Neuronal stem cell (in vitro differentiated cells): ENCODE measurements around the gene UBE3B.

Source experiments
- DNase-seq: peaks from one replicate; pipeline ENCODE4 v3.0.0-alpha.2; 2013; ENCODE audit warnings: low spot score
- H2AFZ ChIP-seq: one replicate; pipeline ENCODE4 v1.6.1; 2013; ENCODE audit warnings: mild to moderate bottlenecking, low read length, inconsistent platforms
- H2AK5ac ChIP-seq: 2 replicates; pipeline ENCODE4 v1.6.1; 2013; ENCODE audit warnings: low read depth, mild to moderate bottlenecking, inconsistent platforms, low read length, moderate library complexity, mixed read lengths
- H2BK120ac ChIP-seq: 2 replicates; pipeline ENCODE4 v1.6.1; 2013; ENCODE audit warnings: low read depth, mild to moderate bottlenecking, inconsistent platforms, low read length, moderate library complexity, mixed read lengths
- H2BK12ac ChIP-seq: one replicate; pipeline ENCODE4 v1.6.1; 2013; ENCODE audit warnings: low read length, inconsistent platforms
- H2BK15ac ChIP-seq: 2 replicates; pipeline ENCODE4 v1.6.1; 2013; ENCODE audit warnings: mild to moderate bottlenecking, low read length, inconsistent platforms, mixed read lengths
- H2BK5ac ChIP-seq: one replicate; pipeline ENCODE4 v1.6.1; 2013; ENCODE audit warnings: inconsistent platforms, mild to moderate bottlenecking, low read length, moderate library complexity
- H3K14ac ChIP-seq: one replicate; pipeline ENCODE4 v1.6.1; 2013; ENCODE audit warnings: low read length, inconsistent platforms
- H3K18ac ChIP-seq: 2 replicates; pipeline ENCODE4 v1.6.1; 2013; ENCODE audit warnings: low read length, inconsistent platforms
- H3K23ac ChIP-seq: 2 replicates; pipeline ENCODE4 v1.6.1; 2013; ENCODE audit warnings: low read depth, mild to moderate bottlenecking, mixed read lengths, low read length, inconsistent platforms; ENCODE audit not compliant: poor library complexity
- H3K27ac ChIP-seq: replicated peaks from 3 replicates; pipeline ENCODE4 v1.5.1; 2013; ENCODE audit warnings: low read length, inconsistent platforms
- H3K27me3 ChIP-seq, 3 experiments: 2 replicates each; pipeline ENCODE4 v1.6.1; 2013; ENCODE audit warnings: low read length in 3 of 3, mild to moderate bottlenecking in 2 of 3, inconsistent platforms in 1 of 3, low read depth in 1 of 3, mixed read lengths in 1 of 3, moderate library complexity in 1 of 3; ENCODE audit not compliant: control insufficient read depth in 3 of 3, insufficient read depth in 3 of 3
- H3K36me3 ChIP-seq, 2 donors: replicated peaks in 1 of 2; 2 replicates each; pipeline ENCODE4 v1.6.1; 2013; ENCODE audit warnings: low read length in 2 of 2; ENCODE audit not compliant: control insufficient read depth in 2 of 2, insufficient read depth in 2 of 2
- H3K4ac ChIP-seq: 2 replicates; pipeline ENCODE4 v1.6.1; 2013; ENCODE audit warnings: inconsistent platforms, mild to moderate bottlenecking, low read length, moderate library complexity
- H3K4me1 ChIP-seq, 2 donors: 1 replicate in 1 of 2; 2 replicates in 1 of 2; pipeline ENCODE4 v1.6.1; 2013; ENCODE audit warnings: low read length in 2 of 2, low read depth in 1 of 2; ENCODE audit not compliant: control insufficient read depth in 2 of 2, insufficient read depth in 1 of 2
- H3K4me2 ChIP-seq: one replicate; pipeline ENCODE4 v1.6.1; 2013; ENCODE audit warnings: mild to moderate bottlenecking, low read length, inconsistent platforms; ENCODE audit not compliant: insufficient read depth, poor library complexity, severe bottlenecking
- H3K4me3 ChIP-seq, 2 donors: 2 replicates each; pipeline ENCODE4 v1.5.1; 2013; ENCODE audit warnings: low read length in 2 of 2, mild to moderate bottlenecking in 2 of 2, inconsistent platforms in 1 of 2, moderate library complexity in 1 of 2
- H3K79me1 ChIP-seq: one replicate; pipeline ENCODE4 v1.6.1; 2013; ENCODE audit warnings: low read depth, mild to moderate bottlenecking, inconsistent platforms, low read length, moderate library complexity
- H3K9ac ChIP-seq: one replicate; pipeline ENCODE4 v1.6.1; 2013; ENCODE audit warnings: mild to moderate bottlenecking, low read depth, low read length, inconsistent platforms; ENCODE audit not compliant: poor library complexity
- H3K9me3 ChIP-seq, 2 donors: replicated peaks in 1 of 2; 2 replicates each; pipeline versions ENCODE3 to v1.6.1; 2013; ENCODE audit warnings: low read length in 2 of 2, mild to moderate bottlenecking in 2 of 2, inconsistent platforms in 1 of 2, low read depth in 1 of 2, mixed read lengths in 1 of 2, moderate library complexity in 1 of 2; ENCODE audit not compliant: control insufficient read depth in 2 of 2, insufficient read depth in 1 of 2
- H4K8ac ChIP-seq: one replicate; pipeline ENCODE4 v1.6.1; 2013; ENCODE audit warnings: low read depth, mild to moderate bottlenecking, inconsistent platforms, low read length, moderate library complexity
- H4K91ac ChIP-seq: one replicate; pipeline ENCODE4 v1.6.1; 2013; ENCODE audit warnings: low read length, low read depth, mild to moderate bottlenecking, inconsistent platforms; ENCODE audit not compliant: poor library complexity
- WGBS, 2 donors: extraction: QIAGEN DNeasy Blood & Tissue Kit; methylation state at CpG; one replicate each; pipeline ENCODE4 v1.1.7; 2013; ENCODE audit warnings: missing lambda C conversion rate in 2 of 2, mixed read lengths in 1 of 2; ENCODE audit not compliant: insufficient read length in 2 of 2, insufficient replicate concordance in 1 of 2; ENCODE audit errors: extremely low coverage in 2 of 2; 5-methylcytosine and 5-hydroxymethylcytosine counted together

The UBE3B gene

DNA sequence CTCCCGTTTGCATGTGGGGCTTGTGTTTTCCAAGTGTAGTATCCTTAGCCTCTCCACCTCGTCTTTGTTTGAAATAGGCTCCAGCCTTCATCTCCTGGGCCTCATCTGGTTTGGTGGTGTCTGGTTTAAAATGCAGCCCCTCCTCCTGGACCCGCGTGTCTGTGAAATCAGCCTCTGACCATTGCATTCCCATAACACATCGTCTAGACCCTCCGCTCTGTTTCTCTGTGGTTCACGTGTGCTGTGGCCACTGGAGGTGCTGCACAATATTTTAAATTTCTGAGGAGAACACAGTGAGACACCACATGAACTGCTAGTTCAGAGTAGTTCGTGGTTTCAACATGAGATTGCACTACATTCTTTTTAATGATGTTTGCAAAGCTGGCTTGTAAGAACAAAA is 35.6 kb downstream of the UBE3B start:
- Histone ChIP-seq H2AK5ac (no peak overlapping the region), H3K4me1 (no peaks in the 10 kb centered on the region), H3K9me3 (no peaks in the 10 kb centered on the region), H3K4me2 (no peak overlapping the region), H3K18ac (no peak overlapping the region), H2BK15ac (no peak overlapping the region), H2AFZ (no peak overlapping the region), H3K27me3 (no peaks in the 10 kb centered on the region), H3K9ac (no peak overlapping the region), H3K4ac (no peak overlapping the region), H3K27ac (no peak overlapping the region), H2BK120ac (no peak overlapping the region), H3K4me3 (no peak overlapping the region), H2BK5ac (no peak overlapping the region), H3K36me3 (peaks cover 20 to 89% of the 10 kb centered on the region in 2 donors), H3K79me1 (no peaks in the 10 kb centered on the region), H4K91ac (no peak overlapping the region), H2BK12ac (no peak overlapping the region), H3K23ac (no peak overlapping the region), H3K14ac (no peak overlapping the region), H4K8ac (no peak overlapping the region)
- no CpG with 5 or more reads among the region's 8 CpGs for WGBS, 2 donors
- DNase-seq, result no peak

DNA sequence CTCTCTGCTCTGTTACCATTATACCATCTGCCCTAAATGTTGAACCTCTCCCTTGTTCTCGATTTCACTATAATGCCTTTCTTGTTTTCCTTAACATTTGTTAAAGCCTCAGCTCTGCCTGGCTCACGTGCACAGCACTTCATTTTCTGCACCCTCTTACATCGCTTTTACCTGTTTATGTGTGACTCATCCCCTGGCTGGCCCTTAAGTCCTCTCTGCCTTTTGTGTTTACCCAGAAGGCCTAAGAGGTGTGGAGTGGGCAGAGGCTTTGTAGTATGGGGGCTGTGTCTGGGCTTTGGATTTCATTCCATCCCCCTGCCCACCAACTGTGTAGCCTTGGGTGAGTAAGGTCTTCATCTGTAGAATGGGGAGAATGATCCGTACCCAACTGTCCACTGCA is 36.5 kb downstream of the UBE3B start:
- Histone ChIP-seq H3K4me1 (peaks cover 1% of the 10 kb centered on the region in 2 donors), H3K79me1 (no peaks in the 10 kb centered on the region), H3K4me3 (no peak overlapping the region), H3K9ac (no peak overlapping the region), H3K23ac (no peak overlapping the region), H2BK120ac (no peak overlapping the region), H2BK15ac (no peak overlapping the region), H3K36me3 (peaks cover 21 to 87% of the 10 kb centered on the region in 2 donors), H3K27me3 (no peaks in the 10 kb centered on the region), H3K14ac (no peak overlapping the region), H3K9me3 (no peaks in the 10 kb centered on the region), H3K4ac (no peak overlapping the region), H4K8ac (no peak overlapping the region), H3K27ac (no peak overlapping the region), H3K4me2 (no peak overlapping the region), H2AFZ (no peak overlapping the region), H3K18ac (no peak overlapping the region), H2BK5ac (no peak overlapping the region), H2AK5ac (no peak overlapping the region), H2BK12ac (no peak overlapping the region), H4K91ac (no peak overlapping the region)
- DNase-seq, result no peak
- no CpG with 5 or more reads among the region's 4 CpGs for WGBS, 2 donors

DNA sequence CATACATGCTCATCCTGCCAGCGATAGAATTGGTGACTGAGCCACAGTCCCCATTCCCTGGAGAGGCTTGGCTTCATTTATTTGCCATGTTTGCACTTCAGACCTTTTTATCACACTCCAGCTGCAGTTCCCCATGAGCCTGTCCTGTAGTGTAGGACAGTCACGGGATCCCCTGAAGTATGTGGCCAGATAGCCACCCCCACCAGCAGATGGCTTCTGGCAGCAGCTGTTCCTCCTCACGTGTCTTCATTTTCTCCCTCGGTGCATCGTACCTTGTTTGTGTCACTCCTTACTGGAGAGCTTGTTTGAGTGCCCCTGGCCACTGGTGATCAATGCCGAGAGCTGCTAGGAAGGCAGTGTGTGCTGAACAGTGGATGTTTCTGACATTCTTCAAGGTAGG is 40.2 kb downstream of the UBE3B start:
- no peak overlapping the region for H2BK120ac ChIP-seq
- H3K4ac ChIP-seq, result no peak overlapping the region
- no peak overlapping the region for H3K18ac ChIP-seq
- H3K79me1 ChIP-seq, result no peaks in the 10 kb centered on the region
- H4K91ac ChIP-seq, result no peak overlapping the region
- H3K27me3 ChIP-seq, result no peaks in the 10 kb centered on the region
- WGBS, 2 donors, result no CpG with 5 or more reads among the region's 6 CpGs
- H2AFZ ChIP-seq, result no peak overlapping the region
- no peaks in the 10 kb centered on the region for H3K9me3 ChIP-seq
- no peak overlapping the region for H3K9ac ChIP-seq
- H3K27ac ChIP-seq, result no peak overlapping the region
- no peak overlapping the region for H3K4me2 ChIP-seq
- DNase-seq, result no peak
- H2BK15ac ChIP-seq, result no peak overlapping the region
- no peak overlapping the region for H4K8ac ChIP-seq
- no peak overlapping the region for H2BK5ac ChIP-seq
- no peak overlapping the region for H3K4me3 ChIP-seq
- no peak overlapping the region for H3K14ac ChIP-seq
- H2BK12ac ChIP-seq, result no peak overlapping the region
- peaks cover 19 to 88% of the 10 kb centered on the region in 2 donors for H3K36me3 ChIP-seq
- no peak overlapping the region for H2AK5ac ChIP-seq
- H3K4me1 ChIP-seq, result peaks cover 3 to 12% of the 10 kb centered on the region in 2 donors
- no peak overlapping the region for H3K23ac ChIP-seq

DNA sequence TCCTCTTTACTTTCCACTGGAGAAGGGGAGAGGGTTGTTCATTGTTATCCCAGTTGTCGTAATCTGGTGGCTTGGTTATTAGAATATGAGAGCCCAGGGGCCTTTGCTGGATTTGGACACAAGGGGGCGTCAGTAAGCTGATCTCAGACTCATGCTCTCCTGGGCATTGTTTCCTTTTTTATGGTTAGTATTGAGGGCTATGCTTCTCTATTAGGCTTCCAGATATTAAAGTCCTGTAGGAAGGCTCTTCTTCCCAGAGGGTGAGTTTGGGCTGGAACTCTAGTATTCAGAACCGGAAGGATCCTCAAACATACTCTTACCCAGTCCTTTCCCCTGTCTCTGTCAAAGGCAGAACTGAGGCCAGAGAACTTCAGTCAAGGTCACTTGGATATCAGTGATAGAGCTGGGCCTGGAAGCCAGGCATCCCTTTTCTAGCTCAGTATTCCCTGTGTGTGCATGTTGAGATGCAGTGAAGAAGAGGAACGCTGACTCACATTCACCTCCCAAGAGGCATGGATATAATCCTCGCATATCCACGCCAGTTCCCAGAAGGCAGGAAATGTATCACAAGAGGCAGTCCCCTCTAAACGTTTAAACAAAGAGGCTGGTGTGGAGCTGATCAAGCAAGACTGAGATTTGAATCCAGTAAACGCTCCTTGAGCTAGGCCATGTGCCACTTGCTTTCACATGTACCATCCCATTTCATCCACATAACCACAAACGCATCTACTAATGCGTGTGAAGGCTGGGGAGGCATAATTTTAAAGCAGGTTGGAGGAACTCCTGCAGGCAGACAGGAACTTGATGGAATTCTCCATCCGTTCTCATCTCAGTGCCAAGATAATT is 41.6 kb downstream of the UBE3B start:
- H3K36me3 ChIP-seq, result peaks cover 19 to 88% of the 10 kb centered on the region in 2 donors
- H2BK15ac ChIP-seq, result peak overlapping the region; percentile 61
- no peak overlapping the region for H4K8ac ChIP-seq
- H2BK5ac ChIP-seq, result no peak overlapping the region
- no peak overlapping the region for H3K23ac ChIP-seq
- no peak overlapping the region for H3K4me3 ChIP-seq
- no peaks in the 10 kb centered on the region for H3K9me3 ChIP-seq
- no CpG with 5 or more reads among the region's 11 CpGs for WGBS, 2 donors
- H2BK120ac ChIP-seq, result no peak overlapping the region
- H3K79me1 ChIP-seq, result no peaks in the 10 kb centered on the region
- H3K9ac ChIP-seq, result no peak overlapping the region
- peak overlapping the region; percentile 8 for H2AK5ac ChIP-seq
- no peak overlapping the region for H3K27ac ChIP-seq
- H3K14ac ChIP-seq, result no peak overlapping the region
- peak overlapping the region; percentile 36 for H2BK12ac ChIP-seq
- H4K91ac ChIP-seq, result no peak overlapping the region
- peaks cover 4 to 25% of the 10 kb centered on the region in 2 donors for H3K4me1 ChIP-seq
- no peak overlapping the region for H3K4me2 ChIP-seq
- no peaks in the 10 kb centered on the region for H3K27me3 ChIP-seq
- peak; percentile 67 for DNase-seq
- no peak overlapping the region for H3K18ac ChIP-seq
- no peak overlapping the region for H3K4ac ChIP-seq
- peak overlapping the region; percentile 9 for H2AFZ ChIP-seq
